GM12878 (cell line): ENCODE data around the gene ANO3. TPM values are rescaled to one million over a fixed set of nuclear protein-coding genes. Genes with fewer than 3 reads are reported as not detected.

ENCODE experiments used
- ATAC-seq: fragments of 200-7000 bp; cut with Tn5 transposase; 3 replicates; pipeline ENCODE4 v1.9.1; 2020; ENCODE audit warnings: mild to moderate bottlenecking, moderate library complexity
- BruUV-seq: library from RNA; stranded (reverse); fragments of 400-500 nt; replicated peaks from 2 replicates; lab custom pipeline; 2021; lab: Mats Ljungman, UMichigan
- CTCF ChIA-PET: fragments of 300-600 bp; sonication (Branson Sonifier 250); formaldehyde crosslinking; extraction: SDS; loops from one replicate; lab custom pipeline; 2021; ENCODE audit warnings: inconsistent platforms; lab: Yijun Ruan, JAX
- POLR2A ChIA-PET: fragments of 350-600 bp; formaldehyde crosslinking; extraction: SDS; loops from one replicate; lab custom pipeline; 2021; ENCODE audit warnings: inconsistent platforms; lab: Charles Lee
- RAD21 ChIA-PET: fragments of 300-600 bp; sonication (Branson Sonifier 250); formaldehyde crosslinking; loops from one replicate; lab custom pipeline; 2023; ENCODE audit warnings: antibody characterized with exemption; ENCODE audit not compliant: unreplicated experiment; lab: Charles Lee
- SMC1A ChIA-PET: fragments of 300-600 bp; sonication (Branson Sonifier 250); formaldehyde crosslinking; loops from one replicate; lab custom pipeline; 2023; ENCODE audit not compliant: unreplicated experiment, uncharacterized antibody; lab: Charles Lee
- DNase-seq: peaks from one replicate; pipeline ENCODE4 v3.0.0-alpha.2; 2011; ENCODE audit warnings: low read depth, low spot score
- FAIRE-seq: peaks from 3 replicates; lab custom pipeline; 2011; peaks lifted over from hg19 to GRCh38; lab: Jason Lieb, UNC
- H2AFZ ChIP-seq: 2 replicates; pipeline ENCODE4 v1.6.0; 2011; ENCODE audit warnings: low read depth, low read length, control low read depth; ENCODE audit not compliant: control insufficient read depth
- H3K27ac ChIP-seq: 2 replicates; pipeline ENCODE4 v1.5.1; 2011; ENCODE audit warnings: control low read depth; ENCODE audit not compliant: control insufficient read depth, insufficient read depth
- H3K27me3 ChIP-seq, 2 experiments: replicated peaks in 1 of 2; 2 replicates each; pipeline versions ENCODE4 v1.6.0 to v1.6.1; 2011; ENCODE audit warnings: low read length in 1 of 2; ENCODE audit not compliant: control insufficient read depth in 2 of 2, insufficient read depth in 2 of 2
- H3K36me3 ChIP-seq, 2 experiments: 2 replicates each; pipeline ENCODE4 v1.5.1; 2011; ENCODE audit warnings: low read length in 1 of 2; ENCODE audit not compliant: control insufficient read depth in 2 of 2, insufficient read depth in 2 of 2
- H3K4me1 ChIP-seq: 2 replicates; pipeline ENCODE4 v1.6.1; 2011; ENCODE audit warnings: mild to moderate bottlenecking, low read length, moderate library complexity, mixed read lengths; ENCODE audit not compliant: control insufficient read depth, insufficient read depth
- H3K4me2 ChIP-seq: 2 replicates; pipeline ENCODE4 v1.6.0; 2011; ENCODE audit warnings: control low read depth; ENCODE audit not compliant: control insufficient read depth, insufficient read depth
- H3K4me3 ChIP-seq: fragments of 200-600 bp; sonication (generic); 2 replicates; pipeline ENCODE4 v1.5.1; 2016
- H3K79me2 ChIP-seq: 2 replicates; pipeline ENCODE4 v1.6.0; 2011; ENCODE audit warnings: low read length; ENCODE audit not compliant: control insufficient read depth, insufficient read depth
- H3K9ac ChIP-seq: 2 replicates; pipeline ENCODE4 v1.8.0; 2011; ENCODE audit warnings: low read length, control low read depth, mixed read lengths; ENCODE audit not compliant: control insufficient read depth, insufficient read depth
- H3K9me3 ChIP-seq: replicated peaks from 3 replicates; pipeline ENCODE4 v1.5.1; 2011; ENCODE audit warnings: mild to moderate bottlenecking, low read length; ENCODE audit not compliant: control insufficient read depth, insufficient read depth
- H4K20me1 ChIP-seq: 2 replicates; pipeline ENCODE4 v1.6.0; 2011; ENCODE audit not compliant: control insufficient read depth, insufficient read depth
- CREB1 ChIP-seq: IDR thresholded peaks from 2 replicates; pipeline ENCODE4 v1.6.1; 2012; ENCODE audit warnings: low read depth, mild to moderate bottlenecking, inconsistent platforms
- FOXM1 ChIP-seq: IDR thresholded peaks from 2 replicates; pipeline ENCODE4 v1.6.1; 2012; ENCODE audit warnings: low read depth, mild to moderate bottlenecking, inconsistent platforms, low read length, moderate library complexity
- MEF2B ChIP-seq: fragments of 450-650 bp; IDR thresholded peaks from 2 replicates; pipeline ENCODE4 v1.6.1; 2018; ENCODE audit warnings: mild to moderate bottlenecking, moderate library complexity; ENCODE audit not compliant: partially characterized antibody, poor library complexity, severe bottlenecking
- NR2F1 ChIP-seq: fragments of 450-650 bp; conservative IDR thresholded peaks from 2 replicates; pipeline ENCODE4 v1.6.1; 2017; ENCODE audit warnings: mild to moderate bottlenecking
- RUNX3 ChIP-seq: IDR thresholded peaks from 2 replicates; pipeline ENCODE4 v1.6.1; 2012; ENCODE audit warnings: low read length, inconsistent platforms
- SIN3A ChIP-seq: IDR thresholded peaks from 2 replicates; pipeline ENCODE4 v1.6.1; 2012; ENCODE audit warnings: low read depth, low read length, improper control_type of control experiment
- SUPT20H ChIP-seq: IDR thresholded peaks from 2 replicates; pipeline ENCODE4 v1.6.1; 2011; ENCODE audit warnings: low read depth, mild to moderate bottlenecking, low read length, moderate library complexity, borderline replicate concordance; ENCODE audit not compliant: control insufficient read depth
- TCF3 ChIP-seq: IDR thresholded peaks from 2 replicates; pipeline ENCODE4 v1.6.1; 2012; ENCODE audit warnings: low read depth, mild to moderate bottlenecking, low read length, borderline replicate concordance; ENCODE audit not compliant: insufficient read depth
- WGBS: methylation state at CpG from one replicate; pipeline ENCODE4 v1.1.6; 2016; ENCODE audit warnings: low lambda C conversion rate; ENCODE audit not compliant: insufficient replicate concordance, insufficient coverage; ENCODE audit errors: missing lambda C conversion rate; 5-methylcytosine and 5-hydroxymethylcytosine counted together
- in situ Hi-C: fragments of 300-500 bp; cut with MboI; formaldehyde crosslinking; loops from 9 replicates; pipeline ENCODE4 v1.14.3; 2018; ENCODE audit warnings: mixed read lengths
- intact Hi-C: fragments of 100-400 bp; cut with micrococcal nuclease; formaldehyde crosslinking; loops from one replicate; pipeline ENCODE4 v1.14.2; 2022; ENCODE audit not compliant: unreplicated experiment
- polyA plus RNA-seq, 11 experiments: library from polyadenylated mRNA; depleted of rRNA in 4 of 11; unstranded in 6 of 11; stranded (reverse) in 5 of 11; fragments of >200 nt; fragmentation: Nextera tagmentation in 4 of 11; fragmentation: Illumina TruSeq in 1 of 11; extraction: Ambion mirVana in 4 of 11; extraction: Trizol in 1 of 11; gene quantifications; 1 replicate in 1 of 11; 2 replicates in 10 of 11; pipeline versions ENCODE4 v1.2.1 to v1.2.3, GENCODE V29; 2011 to 2016; ENCODE audit warnings: inconsistent platforms in 2 of 11, missing spikeins in 2 of 11, low read depth in 1 of 11
- total RNA-seq, 4 experiments: library from RNA; depleted of rRNA in 3 of 4; stranded (reverse); fragments of >200 nt in 3 of 4; fragmentation: Illumina TruSeq in 1 of 4; extraction: Trizol in 1 of 4; gene quantifications; 2 replicates each; pipeline versions ENCODE4 v1.2.1 to v1.2.3, GENCODE V29; 2013 to 2021
- TF ChIP-seq, protein P1 (sequence below): fragments of 450-650 bp; IDR thresholded peaks from 2 replicates; pipeline ENCODE4 v1.6.1; 2017; ENCODE audit warnings: mild to moderate bottlenecking, moderate library complexity
- TF ChIP-seq, protein P2 (sequence below): IDR thresholded peaks from 2 replicates; pipeline ENCODE4 v1.6.1; 2012; ENCODE audit warnings: low read depth, low read length, improper control_type of control experiment

ANO3 gene
- total and polyA plus RNA-seq, 10 of the 15 experiments (the other 5 are each of a cell fraction or from before 2014, with no cell fraction given) = 0.13 to 5.9 (median 0.44) TPM

DNA sequence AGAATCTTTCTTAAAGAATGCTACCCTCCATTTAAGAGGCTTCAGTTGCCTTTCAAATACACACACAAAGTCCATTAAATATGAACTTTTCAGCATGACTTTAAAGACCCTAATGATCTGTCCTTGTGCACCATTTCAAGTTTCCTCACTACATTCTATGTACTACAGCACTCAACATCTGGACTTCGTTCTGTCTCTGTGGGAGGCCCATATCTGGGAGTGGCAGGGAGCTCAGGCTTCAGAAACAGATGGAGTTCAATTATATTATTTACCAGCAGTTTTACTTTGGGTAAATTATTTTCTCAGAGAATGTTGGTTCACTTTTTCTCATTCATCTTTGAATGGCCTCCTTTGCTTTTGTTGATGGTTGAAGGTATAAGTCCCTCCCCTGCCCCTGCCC is 67.4 kb downstream of the ANO3 start:
- no peak for FAIRE-seq
- Histone ChIP-seq H3K36me3 (no peaks in the 10 kb centered on the region), H3K27me3 (no peaks in the 10 kb centered on the region), H4K20me1 (no peaks in the 10 kb centered on the region), H3K4me3 (no peak overlapping the region), H3K79me2 (no peaks in the 10 kb centered on the region), H3K9me3 (no peaks in the 10 kb centered on the region), H3K9ac (no peak overlapping the region), H3K4me1 (no peaks in the 10 kb centered on the region), H2AFZ (no peak overlapping the region), H3K27ac (no peak overlapping the region), H3K4me2 (no peak overlapping the region)
- ATAC-seq = no peak; the same call in 2 of the 3 replicates
- no TSS peak for BruUV-seq
- no peak for DNase-seq
- ChIA-PET CTCF (no interaction called here), RAD21 (no interaction called here), POLR2A (no interaction called here), SMC1A (no interaction called here)
- intact Hi-C loops (no loop called here), in situ Hi-C loops (no loop called here)
- TF ChIP-seq SIN3A = no peak
- TF ChIP-seq RUNX3 = no peak
- TF ChIP-seq CREB1 = no peak
- TF ChIP-seq NR2F1 = no peak
- no peak for TF ChIP-seq MEF2B
- TF ChIP-seq FOXM1 = no peak
- TF ChIP-seq, protein P1, sequence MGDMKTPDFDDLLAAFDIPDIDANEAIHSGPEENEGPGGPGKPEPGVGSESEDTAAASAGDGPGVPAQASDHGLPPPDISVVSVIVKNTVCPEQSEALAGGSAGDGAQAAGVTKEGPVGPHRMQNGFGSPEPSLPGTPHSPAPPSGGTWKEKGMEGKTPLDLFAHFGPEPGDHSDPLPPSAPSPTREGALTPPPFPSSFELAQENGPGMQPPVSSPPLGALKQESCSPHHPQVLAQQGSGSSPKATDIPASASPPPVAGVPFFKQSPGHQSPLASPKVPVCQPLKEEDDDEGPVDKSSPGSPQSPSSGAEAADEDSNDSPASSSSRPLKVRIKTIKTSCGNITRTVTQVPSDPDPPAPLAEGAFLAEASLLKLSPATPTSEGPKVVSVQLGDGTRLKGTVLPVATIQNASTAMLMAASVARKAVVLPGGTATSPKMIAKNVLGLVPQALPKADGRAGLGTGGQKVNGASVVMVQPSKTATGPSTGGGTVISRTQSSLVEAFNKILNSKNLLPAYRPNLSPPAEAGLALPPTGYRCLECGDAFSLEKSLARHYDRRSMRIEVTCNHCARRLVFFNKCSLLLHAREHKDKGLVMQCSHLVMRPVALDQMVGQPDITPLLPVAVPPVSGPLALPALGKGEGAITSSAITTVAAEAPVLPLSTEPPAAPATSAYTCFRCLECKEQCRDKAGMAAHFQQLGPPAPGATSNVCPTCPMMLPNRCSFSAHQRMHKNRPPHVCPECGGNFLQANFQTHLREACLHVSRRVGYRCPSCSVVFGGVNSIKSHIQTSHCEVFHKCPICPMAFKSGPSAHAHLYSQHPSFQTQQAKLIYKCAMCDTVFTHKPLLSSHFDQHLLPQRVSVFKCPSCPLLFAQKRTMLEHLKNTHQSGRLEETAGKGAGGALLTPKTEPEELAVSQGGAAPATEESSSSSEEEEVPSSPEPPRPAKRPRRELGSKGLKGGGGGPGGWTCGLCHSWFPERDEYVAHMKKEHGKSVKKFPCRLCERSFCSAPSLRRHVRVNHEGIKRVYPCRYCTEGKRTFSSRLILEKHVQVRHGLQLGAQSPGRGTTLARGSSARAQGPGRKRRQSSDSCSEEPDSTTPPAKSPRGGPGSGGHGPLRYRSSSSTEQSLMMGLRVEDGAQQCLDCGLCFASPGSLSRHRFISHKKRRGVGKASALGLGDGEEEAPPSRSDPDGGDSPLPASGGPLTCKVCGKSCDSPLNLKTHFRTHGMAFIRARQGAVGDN = no peak
- TF ChIP-seq SUPT20H = no peak
- no peak for TF ChIP-seq TCF3
- TF ChIP-seq, protein P2, sequence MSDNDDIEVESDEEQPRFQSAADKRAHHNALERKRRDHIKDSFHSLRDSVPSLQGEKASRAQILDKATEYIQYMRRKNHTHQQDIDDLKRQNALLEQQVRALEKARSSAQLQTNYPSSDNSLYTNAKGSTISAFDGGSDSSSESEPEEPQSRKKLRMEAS = no peak
- WGBS = 0% methylated on average over 1 of the region's 1 CpG
